Caco-2 (cell line): ENCODE data around the gene CEND1. TPM values are rescaled to one million over a fixed set of nuclear protein-coding genes. Genes with fewer than 3 reads are reported as not detected.

Experiments used
- BruUV-seq: library from RNA; stranded (reverse); fragments of 400-500 nt; replicated peaks from 2 replicates; lab custom pipeline; 2021; lab: Mats Ljungman, UMichigan
- CTCF ChIA-PET: fragments of 300-600 bp; sonication (Branson Sonifier 250); formaldehyde crosslinking; loops from one replicate; lab custom pipeline; 2022; ENCODE audit warnings: antibody characterized with exemption; lab: Charles Lee
- POLR2A ChIA-PET: fragments of 300-600 bp; sonication (Branson Sonifier 250); formaldehyde crosslinking; loops from one replicate; lab custom pipeline; 2022; ENCODE audit warnings: antibody characterized with exemption; lab: Charles Lee
- DNase-seq, 2 experiments: peaks; one replicate each; pipeline versions ENCODE4 v3.0.0 to v3.0.0-alpha.2; 2020 to 2022
- H3K27me3 ChIP-seq: replicated peaks from 2 replicates; pipeline ENCODE4 v1.6.0; 2011; ENCODE audit warnings: low read length; ENCODE audit not compliant: control insufficient read depth, insufficient read depth
- H3K36me3 ChIP-seq: 2 replicates; pipeline ENCODE4 v1.5.1; 2011; ENCODE audit warnings: low read length; ENCODE audit not compliant: control insufficient read depth, insufficient read depth
- H3K4me1 ChIP-seq: fragments of 250-450 bp; sonication (Bioruptor Pico); 2 replicates; pipeline ENCODE4 v1.5.1; 2020; ENCODE audit warnings: mild to moderate bottlenecking
- H3K4me3 ChIP-seq: 2 replicates; pipeline ENCODE4 v1.5.1; 2011; ENCODE audit warnings: low read depth, mild to moderate bottlenecking, control low read depth, low read length
- H3K9me3 ChIP-seq: fragments of 250-450 bp; sonication (Bioruptor Pico); 2 replicates; pipeline ENCODE4 v1.5.1; 2020; ENCODE audit warnings: mild to moderate bottlenecking, moderate library complexity
- H3K27ac Mint-ChIP-seq: one replicate; pipeline ENCODE4 v1.8.0; 2022; ENCODE audit warnings: mixed read lengths; ENCODE audit not compliant: unreplicated experiment
- H3K27me3 Mint-ChIP-seq: one replicate; pipeline ENCODE4 v1.8.0; 2022; ENCODE audit warnings: mixed read lengths; ENCODE audit not compliant: insufficient read depth, unreplicated experiment
- H3K36me3 Mint-ChIP-seq: one replicate; pipeline ENCODE4 v1.8.0; 2022; ENCODE audit warnings: mild to moderate bottlenecking, mixed read lengths; ENCODE audit not compliant: insufficient read depth, unreplicated experiment
- H3K4me1 Mint-ChIP-seq: one replicate; pipeline ENCODE4 v1.8.0; 2022; ENCODE audit warnings: low read depth, mixed read lengths; ENCODE audit not compliant: unreplicated experiment
- H3K4me3 Mint-ChIP-seq: one replicate; pipeline ENCODE4 v1.8.0; 2022; ENCODE audit warnings: mild to moderate bottlenecking, moderate library complexity, mixed read lengths; ENCODE audit not compliant: unreplicated experiment
- H3K9me3 Mint-ChIP-seq: one replicate; pipeline ENCODE4 v1.8.0; 2022; ENCODE audit warnings: mixed read lengths; ENCODE audit not compliant: unreplicated experiment
- CTCF ChIP-seq, 2 experiments: fragments of 200-600 bp in 1 of 2; IDR thresholded peaks; 1 replicate in 1 of 2; 2 replicates in 1 of 2; pipeline versions ENCODE4 v1.5.1 to v1.8.0; 2011 to 2022; ENCODE audit warnings: antibody characterized with exemption in 1 of 2, control low read depth in 1 of 2, inconsistent platforms in 1 of 2, low read depth in 1 of 2, low read length in 1 of 2, mild to moderate bottlenecking in 1 of 2, moderate library complexity in 1 of 2; ENCODE audit not compliant: insufficient read depth in 1 of 2, severe bottlenecking in 1 of 2, unreplicated experiment in 1 of 2
- intact Hi-C: fragments of 100-400 bp; cut with micrococcal nuclease; formaldehyde crosslinking; loops from one replicate; pipeline ENCODE4 v1.10.0; 2022; ENCODE audit not compliant: unreplicated experiment
- total RNA-seq: library from RNA; stranded (reverse); gene quantifications from 2 replicates; pipeline ENCODE4 v1.2.3, GENCODE V29; 2022

The CEND1 gene
- total RNA-seq, 1 experiment from 2014 or later = not detected

GRCh38 chr11:831118-831864 lies 41.4 kb upstream of the CEND1 start:
- no TSS peak for BruUV-seq
- DNase-seq = no peak
- no peaks in the 10 kb centered on the region for H3K27me3 Mint-ChIP-seq
- Histone ChIP-seq H3K4me3 (peak overlapping the region; percentile 59), H3K9me3 (no peaks in the 10 kb centered on the region), H3K27me3 (no peaks in the 10 kb centered on the region), H3K4me1 (peaks cover 40% of the 10 kb centered on the region), H3K36me3 (no peaks in the 10 kb centered on the region)
- intact Hi-C loops = no loop called here
- TF ChIP-seq CTCF (IDR thresholded peaks at IDR 0.05; ENCODE audit: insufficient read depth in 1 of 2, low read depth in 1 of 2, low read length in 1 of 2, severe bottlenecking in 1 of 2, unreplicated experiment in 1 of 2) = no peak
- peaks cover 19% of the 10 kb centered on the region for H3K4me1 Mint-ChIP-seq
- CTCF ChIA-PET = interaction anchor here (2.4 kb wide), 1 partner anchor 12 kb away, joined by 10 read pairs; the partner anchor contains the start of gene PNPLA2
- peak overlapping the region; percentile 79 for H3K4me3 Mint-ChIP-seq
- H3K36me3 Mint-ChIP-seq = peaks cover 37% of the 10 kb centered on the region
- POLR2A ChIA-PET = interaction anchor here (0.6 to 4.9 kb wide), 3 partner anchors 12 to 32 kb away, joined by 3 to 33 read pairs (median 8); partner anchors contain the start of genes PNPLA2 and RPLP2
- H3K27ac Mint-ChIP-seq = no peak overlapping the region
- no peaks in the 10 kb centered on the region for H3K9me3 Mint-ChIP-seq

GRCh38 chr11:830295-831117 lies 40.6 kb upstream of the CEND1 start:
- H3K4me1 Mint-ChIP-seq = peaks cover 19% of the 10 kb centered on the region
- peak overlapping the region; percentile 79 for H3K4me3 Mint-ChIP-seq
- H3K36me3 Mint-ChIP-seq = peaks cover 30% of the 10 kb centered on the region
- no peak overlapping the region for H3K27ac Mint-ChIP-seq
- no peaks in the 10 kb centered on the region for H3K9me3 Mint-ChIP-seq
- H3K27me3 Mint-ChIP-seq = no peaks in the 10 kb centered on the region
- no TSS peak for BruUV-seq
- peak; percentile 86 to 89 for DNase-seq
- POLR2A ChIA-PET = interaction anchor here (0.5 to 4.9 kb wide), 3 partner anchors 11 to 50 kb away, joined by 8 to 33 read pairs (median 12); partner anchors contain the start of genes PNPLA2 and RPLP2
- CTCF ChIA-PET = interaction anchor here (1.9 to 2.4 kb wide), 2 partner anchors 8 to 11 kb away, joined by 4 to 10 read pairs; partner anchors contain the start of gene PNPLA2
- TF ChIP-seq CTCF (IDR thresholded peaks at IDR 0.05; ENCODE audit: insufficient read depth in 1 of 2, low read depth in 1 of 2, low read length in 1 of 2, severe bottlenecking in 1 of 2, unreplicated experiment in 1 of 2) = no peak
- intact Hi-C loops = no loop called here
- no peaks in the 10 kb centered on the region for H3K27me3 ChIP-seq
- H3K4me3 ChIP-seq = peak overlapping the region; percentile 59
- peaks cover 48% of the 10 kb centered on the region for H3K4me1 ChIP-seq
- no peaks in the 10 kb centered on the region for H3K9me3 ChIP-seq
- H3K36me3 ChIP-seq = no peaks in the 10 kb centered on the region

GRCh38 chr11:829847-830294 lies 40.0 kb upstream of the CEND1 start:
- peaks cover 54% of the 10 kb centered on the region for H3K4me1 ChIP-seq

More at GRCh38 chr11:829847-830294, 40.0 kb upstream of the CEND1 start:
- no peak for DNase-seq
- Mint-ChIP-seq H3K4me1 (peaks cover 19% of the 10 kb centered on the region), H3K27ac (no peak overlapping the region), H3K36me3 (peaks cover 34% of the 10 kb centered on the region), H3K9me3 (no peaks in the 10 kb centered on the region), H3K27me3 (no peaks in the 10 kb centered on the region), H3K4me3 (peak overlapping the region; percentile 79)
- ChIA-PET CTCF (interaction anchor here (1.9 to 2.4 kb wide), 2 partner anchors 8 to 10 kb away, joined by 4 to 10 read pairs; partner anchors contain the start of gene PNPLA2), POLR2A (interaction anchor here (0.6 to 4.9 kb wide), 3 partner anchors 11 to 21 kb away, joined by 3 to 33 read pairs (median 8); partner anchors contain the start of genes PNPLA2 and RPLP2)
- no peaks in the 10 kb centered on the region for H3K27me3 ChIP-seq
- peak overlapping the region; percentile 59 for H3K4me3 ChIP-seq
- intact Hi-C loops = no loop called here
- H3K9me3 ChIP-seq = no peaks in the 10 kb centered on the region
- TF ChIP-seq CTCF (IDR thresholded peaks at IDR 0.05; ENCODE audit: insufficient read depth in 1 of 2, low read depth in 1 of 2, low read length in 1 of 2, severe bottlenecking in 1 of 2, unreplicated experiment in 1 of 2) = no peak
- H3K36me3 ChIP-seq = no peaks in the 10 kb centered on the region
- no TSS peak for BruUV-seq
